Neural cell (in vitro differentiated cells): ENCODE measurements around the gene MARVELD2.
"Not testable (repeated sequence)": the region's sequence is repeated elsewhere in the genome, so short reads cannot be mapped to it uniquely, and the experiment has no call there.

Experiments used
- CTCF ChIP-seq: fragments of 450-650 bp; IDR thresholded peaks from 2 replicates; pipeline ENCODE4 v1.5.1; 2014; ENCODE audit warnings: antibody characterized with exemption, mild to moderate bottlenecking, moderate library complexity; ENCODE audit not compliant: poor library complexity, severe bottlenecking
- EP300 ChIP-seq: fragments of 450-650 bp; conservative IDR thresholded peaks from 2 replicates; pipeline ENCODE4 v1.6.1; 2014; ENCODE audit warnings: antibody characterized with exemption, mild to moderate bottlenecking, moderate library complexity; ENCODE audit not compliant: poor library complexity, severe bottlenecking
- EZH2 ChIP-seq: fragments of 200-600, 300-800 bp; shearing (Covaris generic), sonication (generic); IDR thresholded peaks from 2 replicates; pipeline ENCODE4 v1.6.1; 2014; ENCODE audit warnings: antibody characterized with exemption, low read length, borderline replicate concordance, mild to moderate bottlenecking; ENCODE audit not compliant: insufficient read depth, poor library complexity, severe bottlenecking
- MXI1 ChIP-seq: fragments of 450-650 bp; conservative IDR thresholded peaks from 2 replicates; pipeline ENCODE4 v1.6.1; 2014; ENCODE audit warnings: antibody characterized with exemption, mild to moderate bottlenecking; ENCODE audit not compliant: poor library complexity, severe bottlenecking
- POLR2AphosphoS5 ChIP-seq: IDR thresholded peaks from 2 replicates; pipeline ENCODE4 v1.6.1; 2012
- TAF1 ChIP-seq: IDR thresholded peaks from 2 replicates; pipeline ENCODE4 v1.6.1; 2012; ENCODE audit warnings: low read depth

- TF ChIP-seq CTCF, TAF1, MXI1, EZH2, POLR2AphosphoS5, EP300: not testable (repeated sequence)
Observed at GRCh38 chr5:69471516-69471915, 56.6 kb downstream of the MARVELD2 start.
